ENCODE measurements around the gene EPHB1. TPM values are rescaled to one million over a fixed set of nuclear protein-coding genes. Genes with fewer than 3 reads are reported as not detected.

The EPHB1 gene
- total and polyA plus RNA-seq, 5 experiments from 2014 or later: not detected

DNA sequence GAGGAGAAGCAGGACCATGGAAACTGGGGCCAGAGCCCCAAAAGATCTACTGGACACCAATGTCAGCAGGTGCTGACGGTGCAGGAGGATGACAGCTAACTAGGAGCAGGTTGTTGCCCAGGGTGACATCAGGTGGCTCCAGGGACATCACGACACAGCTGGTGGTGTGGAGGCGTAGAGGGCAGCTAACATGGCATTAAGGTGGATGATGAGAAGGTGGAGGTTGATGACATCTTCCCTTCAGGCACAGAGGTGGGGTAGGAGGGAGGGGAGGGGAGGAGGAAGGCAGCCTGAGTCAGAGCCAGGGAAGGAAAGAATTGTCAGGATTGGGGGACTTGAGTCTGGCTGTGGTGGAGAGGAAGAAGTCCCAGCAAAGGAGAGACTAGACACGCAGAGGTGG, 1.5 kb upstream of the EPHB1 start:
- POLR2A ChIA-PET: no interaction called here
- peak overlapping the region in 4 of 10 donors; percentile 13 to 45 (median 33) for H3K4me3 Mint-ChIP-seq
- ATAC-seq: no peak
- H3K9me3 Mint-ChIP-seq: no peaks in the 10 kb centered on the region
- no peak for DNase-seq
- H3K4me1 Mint-ChIP-seq: peaks cover 6 to 13% (median 10%) of the 10 kb centered on the region in 4 donors
- no peaks in the 10 kb centered on the region for H3K36me3 Mint-ChIP-seq
- H3K27me3 Mint-ChIP-seq: peaks cover 19 to 76% (median 50%) of the 10 kb centered on the region in 5 donors
- H3K27ac Mint-ChIP-seq: peak overlapping the region in 1 of 10 donors; percentile 40

DNA sequence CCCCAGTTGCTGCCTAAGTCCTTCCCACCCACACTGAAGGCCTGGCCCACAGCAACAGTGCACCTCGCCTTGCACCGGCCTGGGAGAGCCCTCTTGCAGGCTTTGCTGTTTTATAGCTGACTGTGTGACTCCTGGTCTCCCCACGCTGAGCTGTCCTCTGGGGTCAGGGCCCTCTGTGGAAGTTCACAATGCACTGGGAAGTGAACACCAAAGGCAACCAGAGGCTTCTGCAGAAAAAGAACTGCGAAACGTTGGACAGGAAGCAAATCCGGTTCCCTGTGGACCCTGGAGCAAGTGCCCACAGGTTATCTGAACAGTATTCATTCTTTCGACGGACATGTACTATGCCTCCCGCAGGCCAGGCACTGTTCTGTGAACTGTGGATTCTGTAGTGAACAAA, 737 bp upstream of the EPHB1 start:
- no peak for DNase-seq
- POLR2A ChIA-PET: no interaction called here
- peaks cover 6 to 13% (median 10%) of the 10 kb centered on the region in 4 donors for H3K4me1 Mint-ChIP-seq
- H3K27ac Mint-ChIP-seq: no peak overlapping the region
- peaks cover 17 to 74% (median 50%) of the 10 kb centered on the region in 5 donors for H3K27me3 Mint-ChIP-seq
- ATAC-seq: no peak
- H3K36me3 Mint-ChIP-seq: no peaks in the 10 kb centered on the region
- H3K4me3 Mint-ChIP-seq: peak overlapping the region in 9 of 10 donors; percentile 74 to 88 (median 84)
- no peaks in the 10 kb centered on the region for H3K9me3 Mint-ChIP-seq

- POLR2A ChIA-PET: no interaction called here
- DNase-seq: no peak
- H3K27me3 Mint-ChIP-seq: peaks cover 17 to 69% (median 50%) of the 10 kb centered on the region in 5 donors
- H3K27ac Mint-ChIP-seq: no peak overlapping the region
- no peaks in the 10 kb centered on the region for H3K9me3 Mint-ChIP-seq
- no peak for ATAC-seq
- H3K36me3 Mint-ChIP-seq: no peaks in the 10 kb centered on the region
- H3K4me3 Mint-ChIP-seq: peak overlapping the region in 4 of 10 donors; percentile 74 to 88 (median 84)
- H3K4me1 Mint-ChIP-seq: peaks cover 6 to 13% (median 10%) of the 10 kb centered on the region in 4 donors
Measured at GRCh38 chr3:134795746-134796280, 753 bp downstream of the EPHB1 start.

- POLR2A ChIA-PET: no interaction called here
- no peak for ATAC-seq
- H3K9me3 Mint-ChIP-seq: no peaks in the 10 kb centered on the region
- H3K36me3 Mint-ChIP-seq: no peaks in the 10 kb centered on the region
- no peak overlapping the region for H3K27ac Mint-ChIP-seq
- peaks cover 16 to 67% (median 47%) of the 10 kb centered on the region in 5 donors for H3K27me3 Mint-ChIP-seq
- no peak for DNase-seq
- H3K4me3 Mint-ChIP-seq: peak overlapping the region in 4 of 10 donors; percentile 23 to 50 (median 31)
- peaks cover 6 to 13% (median 10%) of the 10 kb centered on the region in 4 donors for H3K4me1 Mint-ChIP-seq
Measured at GRCh38 chr3:134796281-134797056, 1.4 kb downstream of the EPHB1 start.

DNA sequence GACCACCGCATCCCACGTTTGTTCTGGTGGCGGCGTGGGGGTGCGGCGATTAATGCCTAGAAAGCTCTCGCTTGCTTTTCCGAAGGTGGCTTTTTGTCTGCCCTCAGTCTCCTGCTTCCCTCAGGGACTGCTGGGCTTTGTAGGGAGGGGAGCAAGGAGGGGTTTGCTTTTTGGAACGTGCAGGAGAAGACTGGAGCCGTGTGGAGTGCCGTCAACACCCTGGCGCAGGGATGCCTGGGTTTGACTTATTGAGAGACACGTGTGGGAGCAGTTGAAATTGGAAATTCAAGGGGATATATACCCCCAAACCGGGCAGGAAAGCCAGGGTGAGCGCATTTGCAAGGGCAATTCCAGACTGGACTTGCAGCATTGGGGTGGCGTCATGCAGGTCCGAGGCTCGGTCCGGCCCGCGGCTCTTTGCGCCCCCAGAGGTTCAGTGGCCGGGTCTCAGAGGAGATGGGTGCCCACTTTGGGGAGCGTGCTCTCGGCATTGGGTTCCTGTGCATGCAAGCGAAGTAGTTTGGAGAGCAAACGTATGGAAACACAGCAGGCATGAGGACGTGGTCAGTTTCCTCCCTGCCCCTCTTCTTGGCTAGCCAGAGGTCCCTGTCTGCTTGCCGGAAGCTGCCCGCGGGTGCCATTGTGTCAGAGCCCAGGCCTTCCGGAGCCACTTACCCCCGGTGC, 2.1 kb downstream of the EPHB1 start:
- Mint-ChIP-seq H3K27me3 (peaks cover 14 to 60% (median 43%) of the 10 kb centered on the region in 5 donors), H3K4me3 (peak overlapping the region in 5 of 10 donors; percentile 23 to 50 (median 36)), H3K36me3 (no peaks in the 10 kb centered on the region), H3K27ac (peak overlapping the region in 1 of 10 donors; percentile 40), H3K9me3 (no peaks in the 10 kb centered on the region), H3K4me1 (peaks cover 6 to 13% (median 10%) of the 10 kb centered on the region in 4 donors)
- DNase-seq: no peak
- POLR2A ChIA-PET: no interaction called here
- no peak for ATAC-seq

DNA sequence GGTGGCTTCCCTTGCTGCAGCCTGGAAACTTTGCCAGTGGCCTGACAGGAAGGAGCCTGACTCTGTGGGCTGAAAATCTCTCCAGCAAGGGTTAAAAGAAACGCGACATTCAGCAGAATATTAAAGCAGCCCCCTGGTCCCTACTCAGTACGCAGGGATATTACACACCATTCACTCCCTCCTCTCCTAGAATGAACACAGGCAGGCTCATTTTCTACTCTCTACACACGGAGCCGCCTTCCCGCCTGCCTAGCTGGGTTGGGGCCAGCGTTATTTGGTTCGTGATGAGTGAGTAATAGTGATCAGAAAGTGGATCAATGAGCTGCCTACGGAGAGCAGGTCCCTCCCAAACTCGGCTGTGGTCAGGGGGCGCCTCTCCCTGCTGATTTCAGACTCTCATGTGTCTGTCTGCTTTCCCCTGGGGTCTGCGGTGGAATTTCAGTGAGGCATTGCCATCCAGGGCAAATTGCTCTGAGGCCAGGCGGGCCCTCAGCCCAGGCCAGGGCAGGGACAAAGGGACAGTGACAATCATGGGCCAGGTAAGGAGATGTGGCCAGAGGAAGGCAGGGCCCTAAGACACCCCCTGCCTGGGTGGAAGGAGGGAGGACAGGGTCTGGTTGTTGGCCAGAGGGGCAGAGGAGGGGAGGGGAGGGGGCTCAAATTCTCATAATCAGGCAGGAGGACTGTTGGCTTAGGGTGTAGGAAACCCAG, 2.8 kb downstream of the EPHB1 start:
- DNase-seq (no peak), ATAC-seq (no peak)
- peaks cover 12 to 53% (median 37%) of the 10 kb centered on the region in 5 donors for H3K27me3 Mint-ChIP-seq
- no peak overlapping the region for H3K27ac Mint-ChIP-seq
- no peaks in the 10 kb centered on the region for H3K9me3 Mint-ChIP-seq
- no peaks in the 10 kb centered on the region for H3K36me3 Mint-ChIP-seq
- H3K4me3 Mint-ChIP-seq: no peak overlapping the region
- POLR2A ChIA-PET: no interaction called here
- peaks cover 6 to 13% (median 10%) of the 10 kb centered on the region in 4 donors for H3K4me1 Mint-ChIP-seq

GRCh38 chr3:134798681-134799311, 3.7 kb downstream of the EPHB1 start:
- Mint-ChIP-seq H3K9me3 (no peaks in the 10 kb centered on the region), H3K4me1 (peaks cover 5 to 13% (median 10%) of the 10 kb centered on the region in 4 donors), H3K36me3 (no peaks in the 10 kb centered on the region), H3K27ac (no peak overlapping the region), H3K27me3 (peaks cover 7 to 44% (median 29%) of the 10 kb centered on the region in 5 donors), H3K4me3 (no peak overlapping the region)
- POLR2A ChIA-PET: no interaction called here
- DNase-seq (no peak), ATAC-seq (no peak)

GRCh38 chr3:134799393-134799792, 4.3 kb downstream of the EPHB1 start:
- no peaks in the 10 kb centered on the region for H3K36me3 Mint-ChIP-seq

GRCh38 chr3:134801204-134801958, 6.3 kb downstream of the EPHB1 start:
- no peak overlapping the region for H3K4me3 Mint-ChIP-seq
- H3K9me3 Mint-ChIP-seq: peaks cover 0 to 2% (median 0%) of the 10 kb centered on the region in 9 donors
- no peak overlapping the region for H3K27ac Mint-ChIP-seq
- H3K36me3 Mint-ChIP-seq: no peaks in the 10 kb centered on the region
- POLR2A ChIA-PET: no interaction called here
- ATAC-seq (no peak), DNase-seq (no peak)
- H3K27me3 Mint-ChIP-seq: peaks cover 10 to 49% (median 20%) of the 10 kb centered on the region in 5 donors
- peaks cover 0 to 3% (median 0%) of the 10 kb centered on the region in 4 donors for H3K4me1 Mint-ChIP-seq

More at GRCh38 chr3:134799393-134799792, 4.3 kb downstream of the EPHB1 start:
- H3K27ac Mint-ChIP-seq: no peak overlapping the region
- H3K4me3 Mint-ChIP-seq: no peak overlapping the region
- DNase-seq (no peak), ATAC-seq (no peak)
- no peaks in the 10 kb centered on the region for H3K9me3 Mint-ChIP-seq
- peaks cover 7 to 41% (median 25%) of the 10 kb centered on the region in 5 donors for H3K27me3 Mint-ChIP-seq
- H3K4me1 Mint-ChIP-seq: peaks cover 5 to 12% (median 10%) of the 10 kb centered on the region in 4 donors
- POLR2A ChIA-PET: no interaction called here

- POLR2A ChIA-PET: no interaction called here
- DNase-seq: no peak
- no peak for ATAC-seq
- no peaks in the 10 kb centered on the region for H3K4me1 Mint-ChIP-seq
- H3K4me3 Mint-ChIP-seq: no peak overlapping the region
- H3K27me3 Mint-ChIP-seq: peaks cover 3 to 46% (median 13%) of the 10 kb centered on the region in 5 donors
- peaks cover 0 to 2% (median 0%) of the 10 kb centered on the region in 9 donors for H3K9me3 Mint-ChIP-seq
- no peak overlapping the region for H3K27ac Mint-ChIP-seq
- no peaks in the 10 kb centered on the region for H3K36me3 Mint-ChIP-seq
Measured at GRCh38 chr3:134802428-134803050, 7.5 kb downstream of the EPHB1 start.

GRCh38 chr3:134803051-134803505, 8.0 kb downstream of the EPHB1 start:
- no peak for DNase-seq
- Mint-ChIP-seq H3K4me1 (no peaks in the 10 kb centered on the region), H3K4me3 (no peak overlapping the region), H3K27ac (no peak overlapping the region), H3K9me3 (peaks cover 0 to 2% (median 0%) of the 10 kb centered on the region in 9 donors), H3K36me3 (no peaks in the 10 kb centered on the region), H3K27me3 (peaks cover 0 to 41% (median 7%) of the 10 kb centered on the region in 5 donors)
- ATAC-seq: no peak
- POLR2A ChIA-PET: no interaction called here

Data from naive thymus-derived CD8-positive, alpha-beta T cell (primary cell).